Fibroblast of the conjunctiva (primary cell): ENCODE measurements around the gene MAPK8IP3.
"Not testable (repeated sequence)": the region's sequence is repeated elsewhere in the genome, so short reads cannot be mapped to it uniquely, and the experiment has no call there.

Source experiments
- DNase-seq: peaks from one replicate; pipeline ENCODE4 v3.0.0-alpha.2; 2010; ENCODE audit warnings: low read depth

Gene MAPK8IP3

DNA sequence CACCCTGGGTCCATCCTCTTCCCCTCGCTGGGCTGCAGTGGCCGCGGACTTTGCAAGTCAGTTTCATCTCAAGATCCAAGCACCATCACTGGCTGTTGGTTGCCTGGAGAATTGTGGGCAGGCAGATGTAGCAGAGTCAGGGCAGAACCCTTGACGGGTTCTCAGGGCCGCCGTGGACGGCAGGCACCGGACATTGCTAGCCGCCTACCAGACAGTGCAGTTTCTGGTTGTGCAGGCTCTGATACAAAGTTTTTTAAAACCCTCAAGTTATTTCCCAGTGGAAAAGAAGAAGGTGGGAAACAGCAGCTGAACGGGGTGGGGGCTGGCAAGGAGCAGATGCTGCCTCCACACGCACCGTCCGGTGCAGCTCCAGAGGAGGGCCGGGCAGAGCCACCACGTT is 3.4 kb downstream of the MAPK8IP3 start:
- DNase-seq = no peak

DNA sequence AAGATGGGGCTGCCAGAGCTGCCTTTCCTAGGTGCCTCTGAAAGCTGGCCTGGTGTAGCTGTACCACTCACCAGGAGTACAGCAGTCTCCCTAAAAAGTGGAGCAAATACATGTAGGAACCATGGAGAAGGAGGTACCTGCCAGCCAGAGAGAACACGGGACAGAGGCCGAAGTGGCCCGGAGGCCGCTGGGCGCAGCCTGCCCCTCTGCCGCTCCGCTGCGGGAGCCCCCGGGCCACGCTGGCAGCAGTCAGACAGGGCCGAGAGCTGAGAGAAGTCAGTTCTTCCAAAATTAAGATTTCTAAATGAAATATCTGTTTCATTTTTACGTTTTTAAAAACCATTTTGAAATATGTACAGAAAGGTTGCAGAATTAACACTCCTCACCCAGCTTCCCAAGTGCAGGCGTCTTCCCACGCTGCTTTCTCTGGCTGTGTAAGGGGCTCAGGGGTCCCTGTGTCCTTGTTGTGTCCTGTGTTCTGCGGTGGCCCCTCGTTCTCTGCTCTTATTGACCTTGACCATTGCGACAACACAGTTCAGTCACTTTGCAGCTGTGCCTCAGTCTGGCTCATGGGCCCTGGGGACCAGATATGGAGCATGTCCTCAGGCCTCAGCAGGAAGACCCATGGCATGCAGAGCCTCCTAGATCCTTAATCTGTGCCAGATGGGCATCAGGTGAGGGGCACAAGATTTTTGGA is 5.0 kb downstream of the MAPK8IP3 start:
- no peak for DNase-seq

DNA sequence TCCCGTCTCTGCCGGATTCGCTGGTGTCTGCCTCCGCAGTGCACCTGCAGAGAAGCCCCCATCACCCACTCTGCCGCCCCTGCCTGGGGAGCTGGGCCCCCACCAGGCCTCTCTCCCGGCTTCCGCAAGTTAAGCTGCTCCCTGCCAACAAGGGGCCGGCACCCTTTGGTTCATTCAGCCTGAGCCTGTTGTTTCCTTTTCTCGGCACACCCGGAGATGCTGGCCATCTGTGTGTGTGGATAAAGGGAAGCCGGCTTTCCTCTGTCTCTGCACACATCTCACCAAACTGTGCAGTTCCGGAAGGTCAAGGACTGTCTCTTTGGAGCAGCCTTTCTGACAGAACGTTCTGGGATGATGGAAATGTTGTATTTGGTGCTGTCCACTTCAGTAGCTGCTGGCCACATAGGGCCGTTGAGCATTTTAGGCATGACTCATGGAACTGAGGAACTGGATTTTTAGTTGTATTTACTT is 6.8 kb downstream of the MAPK8IP3 start:
- no peak for DNase-seq

DNA sequence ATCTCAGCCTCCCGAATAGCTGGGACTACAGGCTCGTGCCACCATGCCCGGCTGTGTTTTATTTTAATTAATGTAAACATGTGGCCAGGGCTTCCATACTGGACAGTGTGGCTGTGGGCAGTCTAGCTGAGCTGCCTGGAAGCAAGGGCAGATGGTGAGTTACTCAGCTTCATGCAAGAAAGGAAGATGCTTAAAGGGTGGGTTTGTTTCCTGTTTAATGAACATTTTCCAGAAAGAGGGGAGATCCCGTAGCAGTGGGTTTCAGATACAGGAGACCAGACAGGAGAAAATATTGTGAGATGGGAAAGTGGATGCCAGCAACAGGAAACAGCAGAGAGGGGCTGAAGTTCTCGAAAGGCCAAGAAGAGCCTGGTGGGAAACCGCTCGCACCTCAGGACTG is 7.3 kb downstream of the MAPK8IP3 start:
- DNase-seq = no peak

DNA sequence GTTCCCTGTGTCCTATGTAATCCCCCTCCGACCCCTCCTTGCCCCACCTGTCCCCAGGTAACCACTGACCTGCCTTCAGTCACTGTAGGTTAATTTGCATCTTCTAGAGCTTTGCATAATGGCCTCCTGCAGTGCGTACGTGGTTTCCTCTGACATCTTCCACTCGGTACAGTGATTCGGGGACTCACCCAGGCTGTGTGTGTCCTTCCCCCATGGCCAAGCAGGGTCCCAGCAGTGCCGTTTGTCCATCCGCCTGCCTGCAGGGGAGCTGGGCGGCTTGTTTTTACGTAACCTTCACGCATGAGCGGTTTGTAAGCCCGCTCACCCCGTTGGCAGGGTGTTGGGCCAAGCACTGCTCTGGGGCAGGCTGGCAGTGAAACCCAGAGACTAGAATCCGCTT is 7.9 kb downstream of the MAPK8IP3 start:
- no peak for DNase-seq

DNA sequence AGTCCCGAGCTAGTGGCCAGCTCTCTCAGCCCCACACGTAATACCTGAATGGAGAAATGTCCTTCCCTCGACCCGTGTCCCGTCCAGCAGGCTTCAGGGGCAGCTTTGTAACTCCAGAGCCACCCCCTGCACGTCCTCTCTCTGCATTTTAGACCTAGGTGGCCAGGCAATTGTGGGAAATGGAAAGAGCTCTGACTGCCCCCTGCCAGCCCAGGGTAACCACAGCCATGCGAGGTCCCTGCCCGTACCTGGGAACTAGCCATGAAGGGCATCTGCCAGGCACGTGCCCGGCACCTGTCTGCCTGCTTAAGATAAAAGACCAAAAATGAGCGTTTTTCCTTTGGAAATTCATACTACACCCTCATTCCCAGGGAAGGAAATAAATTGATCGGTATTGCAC is 9.2 kb downstream of the MAPK8IP3 start:
- no peak for DNase-seq

DNA sequence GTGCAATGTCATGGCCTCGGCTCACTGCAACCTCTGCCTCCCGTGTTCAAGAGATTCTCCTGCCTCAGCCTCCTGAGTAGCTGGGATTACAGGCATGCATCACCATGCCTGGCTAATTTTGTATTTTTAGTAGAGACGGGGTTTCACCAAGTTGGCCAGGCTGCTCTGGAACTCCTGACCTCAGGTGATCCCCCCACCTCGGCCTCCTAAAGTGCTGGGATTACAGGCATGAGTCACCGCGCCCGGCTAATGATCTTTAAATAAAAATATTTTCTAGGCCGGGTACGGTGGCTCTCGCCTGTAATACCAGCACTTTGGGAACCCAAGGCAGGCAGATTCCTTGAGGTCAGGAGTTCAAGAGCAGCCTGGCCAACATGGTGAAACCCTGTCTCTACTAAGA is 12.2 kb downstream of the MAPK8IP3 start:
- not testable (repeated sequence) for DNase-seq

DNA sequence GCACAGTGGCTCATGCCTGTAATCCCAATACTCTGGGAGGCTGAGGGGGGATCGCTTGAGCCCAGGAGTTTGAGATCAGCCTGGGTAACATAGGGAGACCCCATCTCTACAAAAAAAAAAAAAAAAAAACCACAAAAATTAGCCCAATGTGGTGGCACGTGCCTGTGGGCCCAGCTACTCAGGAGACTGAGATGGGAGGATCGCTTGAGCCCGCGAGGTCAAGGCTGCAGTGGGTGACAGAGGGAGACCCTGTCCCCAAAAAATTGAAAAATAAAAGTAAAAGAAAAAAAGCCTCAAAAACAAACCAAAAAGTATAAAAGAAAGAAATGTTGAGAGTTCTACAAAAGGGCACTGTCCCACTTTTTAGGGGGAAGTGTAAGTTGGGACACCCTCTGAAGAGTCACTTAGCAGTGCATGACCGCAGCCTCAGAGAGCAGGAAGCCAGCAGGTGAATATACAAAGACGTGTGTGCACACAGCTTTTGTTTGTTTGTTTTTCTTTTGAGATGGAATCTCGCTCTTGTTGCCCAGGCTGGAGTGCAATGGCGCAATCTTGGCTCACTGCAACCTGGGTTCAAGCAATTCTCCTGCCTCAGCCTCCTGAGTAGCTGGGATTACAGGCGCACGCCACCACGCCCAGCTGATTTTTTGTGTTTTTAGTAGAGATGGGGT is 13.7 kb downstream of the MAPK8IP3 start:
- not testable (repeated sequence) for DNase-seq

DNA sequence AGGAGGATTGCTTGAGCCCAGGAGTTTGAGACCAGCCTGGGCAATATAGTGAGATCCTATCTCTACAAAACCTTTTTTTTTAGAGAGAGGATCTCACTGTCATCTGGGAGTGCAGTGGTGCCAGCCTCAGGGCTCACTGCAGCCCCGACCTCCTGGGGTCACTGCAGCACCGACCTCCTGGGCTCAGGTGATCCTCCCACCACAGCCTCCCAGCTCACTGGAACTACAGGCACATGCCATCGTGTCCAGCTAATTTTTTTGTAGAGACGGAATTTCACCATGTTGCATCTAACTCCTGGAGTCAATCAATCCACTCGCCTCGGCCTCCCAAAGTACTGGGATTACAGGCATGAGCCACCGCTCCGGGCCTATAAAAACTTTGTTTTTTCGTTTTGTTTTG is 15.4 kb downstream of the MAPK8IP3 start:
- DNase-seq = no peak

DNA sequence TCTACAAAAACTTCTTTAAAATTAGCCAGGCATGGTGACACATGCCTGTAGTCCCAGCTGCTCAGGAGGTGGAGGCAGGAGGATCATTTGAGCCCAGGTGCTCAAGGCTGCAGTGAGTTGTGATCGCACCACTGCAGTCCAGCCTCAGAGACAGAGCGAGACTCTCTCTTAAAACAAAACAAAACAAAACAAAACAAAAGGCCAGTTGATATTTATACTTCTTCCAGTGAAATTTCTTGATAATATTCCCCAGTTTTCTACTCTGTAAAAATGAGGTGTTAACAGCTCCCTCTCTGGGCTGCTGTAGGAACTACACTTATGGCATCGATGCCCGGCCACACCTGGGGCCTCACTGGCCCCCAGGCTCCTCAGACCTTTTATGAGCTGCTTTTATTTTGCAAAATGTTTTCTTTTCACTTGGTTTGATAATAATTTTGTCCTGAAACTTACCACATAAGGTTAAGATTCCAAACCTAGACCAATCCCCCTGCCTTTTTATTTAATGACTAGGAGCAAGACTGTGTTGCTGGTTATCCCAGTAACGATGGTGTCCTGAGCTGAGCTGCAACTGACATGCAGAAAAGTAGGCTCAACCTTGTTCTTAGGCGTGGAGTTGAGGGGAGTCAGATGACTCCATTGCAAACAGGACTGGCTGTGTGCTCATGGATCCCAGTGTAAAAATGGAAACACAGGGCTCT is 17.6 kb downstream of the MAPK8IP3 start:
- no peak for DNase-seq

DNA sequence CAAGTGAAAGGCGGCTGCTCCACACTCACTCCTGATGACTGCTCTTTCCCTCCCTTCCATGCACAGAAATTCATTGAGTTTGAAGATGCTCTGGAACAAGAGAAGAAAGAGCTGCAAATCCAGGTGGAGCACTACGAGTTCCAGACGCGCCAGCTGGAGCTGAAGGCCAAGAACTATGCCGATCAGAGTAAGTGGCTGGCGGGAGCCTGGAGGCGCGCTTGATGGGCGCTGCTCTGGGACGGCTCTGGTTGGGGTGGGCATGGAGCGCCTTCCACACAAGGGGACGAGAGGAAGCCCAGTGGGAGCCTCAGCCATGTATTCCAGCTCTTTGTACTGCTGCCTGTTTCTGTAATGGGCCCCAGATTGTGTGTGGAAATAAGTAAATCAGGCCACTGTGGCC is 18.5 kb downstream of the MAPK8IP3 start:
- no peak for DNase-seq

DNA sequence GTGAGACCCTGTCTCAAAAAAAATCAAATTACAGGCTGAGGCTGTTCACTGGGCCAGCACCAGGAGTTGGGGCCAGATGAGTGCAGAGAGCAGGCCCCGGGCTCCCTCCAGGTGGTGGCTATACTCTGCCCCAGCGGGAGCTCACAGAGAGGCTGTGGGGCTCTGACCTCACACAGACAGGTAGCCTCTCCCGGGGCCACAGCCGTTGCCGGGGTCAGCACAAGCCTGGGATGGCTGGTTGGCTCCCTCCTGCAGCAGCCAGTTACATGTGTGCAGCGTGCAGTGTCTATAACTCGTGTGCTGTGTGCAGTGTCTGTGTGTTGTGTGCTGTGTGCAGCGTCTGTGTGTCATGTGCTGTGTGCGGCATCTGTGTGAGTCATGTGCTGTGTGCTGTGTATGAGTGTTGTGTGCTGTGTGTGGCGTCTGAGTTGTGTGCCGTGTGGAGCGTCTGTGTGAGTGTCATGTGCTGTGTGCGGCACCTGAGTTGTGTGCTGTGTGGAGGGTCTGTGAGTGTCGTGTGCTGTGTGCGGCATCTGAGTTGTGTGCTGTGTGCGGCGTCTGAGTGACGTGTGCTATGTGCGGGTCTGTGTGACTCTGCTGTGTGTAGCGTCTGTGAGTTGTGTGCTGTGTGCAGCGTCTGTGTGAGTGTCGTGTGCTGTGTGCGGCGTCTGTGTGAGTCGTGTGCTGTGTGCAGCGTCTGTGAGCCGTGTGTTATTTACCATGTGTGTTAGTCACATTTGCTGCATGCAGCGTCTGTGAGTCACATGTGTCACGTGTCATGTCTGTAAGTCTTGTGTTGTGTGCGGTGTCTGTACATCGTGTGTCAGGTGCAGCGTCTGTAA is 20.9 kb downstream of the MAPK8IP3 start:
- no peak for DNase-seq

DNA sequence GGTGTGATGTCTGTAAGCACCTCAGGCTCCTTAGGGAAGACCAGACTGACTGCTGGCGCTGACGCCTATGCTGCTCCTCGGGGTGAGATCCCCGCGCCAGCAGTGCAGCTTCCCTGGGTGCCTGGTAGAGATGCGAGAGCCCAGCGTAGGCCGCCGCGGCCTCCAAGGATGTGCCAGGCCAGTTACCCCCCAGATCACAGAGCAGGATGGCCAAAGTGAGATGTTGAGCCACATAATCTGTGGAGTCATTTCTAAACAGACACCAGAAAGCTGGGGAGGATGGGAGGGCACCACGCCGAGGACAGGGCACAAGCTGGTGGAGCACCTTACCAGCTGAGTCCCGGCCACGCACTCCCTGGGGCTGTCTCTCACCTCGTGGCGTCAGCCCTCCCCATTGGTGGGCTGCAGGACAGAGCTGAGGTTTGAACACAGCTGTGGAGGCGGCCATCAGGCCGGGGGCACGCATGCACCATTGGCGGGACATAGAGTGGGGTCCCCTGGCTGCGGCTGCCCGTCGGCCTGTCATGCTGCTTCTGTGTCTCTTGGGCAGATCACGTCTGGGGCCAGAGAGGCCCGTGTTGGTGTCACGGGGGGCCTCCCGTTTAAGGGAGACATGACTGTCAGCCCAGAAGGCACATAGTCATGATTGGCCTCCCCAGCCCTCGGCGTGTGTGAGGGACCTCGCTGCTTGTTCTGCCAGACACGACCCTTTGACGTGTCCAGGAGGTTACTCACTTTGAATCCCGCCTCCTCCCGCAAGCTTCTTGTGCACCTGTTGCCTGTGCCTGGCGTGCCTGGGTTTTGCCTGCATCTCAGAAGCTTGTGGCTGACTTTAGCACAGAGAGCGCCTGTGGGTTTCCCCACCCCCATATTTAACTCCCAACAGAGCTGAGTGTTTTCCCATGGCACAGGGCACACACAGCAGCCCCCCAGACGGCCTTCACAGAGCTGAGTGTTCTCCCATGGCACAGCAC is 21.9 kb downstream of the MAPK8IP3 start:
- DNase-seq = no peak

DNA sequence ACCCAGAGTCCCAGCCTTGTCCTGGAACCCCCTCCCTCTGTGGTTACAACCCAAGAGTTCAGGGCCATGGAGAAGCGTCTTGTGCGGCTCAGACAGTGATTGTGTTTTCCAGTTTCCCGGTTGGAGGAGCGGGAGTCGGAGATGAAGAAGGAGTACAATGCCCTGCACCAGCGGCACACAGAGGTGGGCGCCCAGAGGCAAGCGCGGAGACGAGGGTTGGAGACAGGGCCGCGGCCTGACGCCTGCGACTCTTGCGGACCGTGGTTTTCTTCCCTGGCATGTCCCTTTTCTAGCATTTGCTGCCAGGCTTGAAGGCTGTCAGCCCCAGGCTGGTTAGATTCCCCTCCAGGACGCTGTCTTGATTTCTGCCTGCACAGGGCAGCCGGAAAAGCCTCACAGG is 23.0 kb downstream of the MAPK8IP3 start:
- DNase-seq = no peak

DNA sequence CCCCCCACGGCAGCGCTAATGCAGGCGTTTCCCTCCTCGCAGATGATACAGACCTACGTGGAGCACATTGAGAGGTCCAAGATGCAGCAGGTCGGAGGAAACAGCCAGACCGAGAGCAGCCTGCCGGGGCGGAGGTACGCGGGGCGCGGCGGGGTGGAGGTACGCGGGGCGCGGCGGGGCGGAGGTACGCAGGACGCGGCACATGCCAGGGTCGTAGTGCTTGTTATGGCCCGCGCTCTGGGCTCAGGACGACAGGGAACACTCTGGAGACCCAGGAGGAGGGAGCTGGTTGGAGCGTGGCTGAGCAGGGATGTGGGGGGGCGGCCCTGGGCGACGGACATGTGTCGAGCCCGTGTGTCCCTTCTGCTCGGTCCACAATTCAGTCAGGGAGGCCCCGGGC is 23.4 kb downstream of the MAPK8IP3 start:
- no peak for DNase-seq

DNA sequence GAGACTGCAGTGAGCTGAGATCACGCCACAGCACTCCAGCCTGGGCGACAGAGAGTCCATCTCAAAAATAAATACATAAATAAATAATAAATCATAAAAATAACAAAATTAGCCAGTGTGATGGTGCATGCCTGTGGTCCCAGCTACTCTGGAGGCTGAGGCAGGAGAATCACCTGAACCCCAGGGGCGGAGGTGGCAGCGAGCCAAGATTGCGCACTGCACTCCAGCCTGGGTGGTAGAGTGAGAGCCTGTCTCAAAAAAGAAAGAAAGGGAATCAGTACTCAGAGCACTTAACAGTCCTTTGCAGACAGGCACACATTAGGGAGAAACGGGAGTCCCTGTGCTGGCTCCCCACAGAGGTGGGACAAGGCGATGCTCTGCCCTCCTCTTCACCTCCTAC is 25.1 kb downstream of the MAPK8IP3 start:
- DNase-seq = no peak

DNA sequence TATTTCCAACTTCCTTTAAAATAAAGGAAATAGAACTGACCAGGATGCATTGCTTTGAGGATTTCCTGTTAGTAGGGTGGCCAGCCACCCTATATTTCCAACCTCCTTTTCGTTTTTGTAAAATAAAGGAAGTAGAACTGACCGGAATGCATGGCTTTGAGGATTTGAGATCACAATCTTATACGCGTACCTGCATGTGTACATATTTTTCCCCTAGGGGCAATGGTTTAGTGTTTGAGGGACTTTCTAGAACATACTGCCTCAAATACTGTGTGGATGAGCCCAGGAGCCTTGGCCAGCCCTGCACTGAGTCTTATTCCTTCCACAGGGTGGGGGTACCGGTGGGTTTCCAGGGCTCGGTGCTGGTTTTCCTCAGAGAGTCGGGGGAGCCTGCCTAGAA is 25.6 kb downstream of the MAPK8IP3 start:
- DNase-seq = no peak

DNA sequence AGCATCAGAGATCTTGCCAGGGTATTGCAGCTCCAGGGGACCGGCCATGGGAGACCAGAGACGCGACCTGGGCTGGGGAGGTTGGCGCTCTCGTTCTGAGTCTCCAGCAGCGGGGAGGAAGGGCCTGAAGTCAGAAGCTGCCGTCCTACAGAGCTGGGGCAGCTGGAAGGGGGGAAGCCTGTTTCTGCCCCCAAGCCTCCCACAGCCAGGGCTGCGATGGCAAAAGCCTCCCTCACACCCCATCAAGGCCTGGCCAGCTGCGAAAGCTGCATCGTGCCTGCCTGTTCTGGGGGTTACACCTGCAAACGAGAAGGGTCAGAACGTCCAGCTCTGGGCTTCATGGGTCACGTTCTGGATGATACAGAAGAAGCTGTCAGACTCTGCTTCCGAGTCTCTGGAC is 26.1 kb downstream of the MAPK8IP3 start:
- DNase-seq = no peak

DNA sequence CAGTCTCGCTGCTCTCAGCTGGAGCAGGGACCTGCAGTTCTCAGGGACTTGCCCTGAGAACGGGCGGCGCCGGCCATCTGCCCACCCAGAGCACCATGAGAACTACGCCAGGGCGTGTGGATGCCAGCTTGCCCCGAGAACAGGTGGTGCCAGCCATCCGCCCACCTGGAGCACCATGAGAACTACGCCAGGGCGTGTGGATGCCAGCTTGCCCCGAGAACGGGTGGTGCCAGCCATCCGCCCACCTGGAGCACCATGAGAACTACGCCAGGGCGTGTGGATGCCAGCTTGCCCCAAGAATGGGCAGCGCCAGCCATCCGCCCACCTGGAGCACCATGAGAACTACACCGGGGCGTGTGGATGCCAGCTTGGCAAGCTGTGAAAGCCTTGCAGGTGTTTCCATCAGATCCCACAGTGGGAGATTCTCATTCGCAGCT is 26.6 kb downstream of the MAPK8IP3 start:
- not testable (repeated sequence) for DNase-seq

DNA sequence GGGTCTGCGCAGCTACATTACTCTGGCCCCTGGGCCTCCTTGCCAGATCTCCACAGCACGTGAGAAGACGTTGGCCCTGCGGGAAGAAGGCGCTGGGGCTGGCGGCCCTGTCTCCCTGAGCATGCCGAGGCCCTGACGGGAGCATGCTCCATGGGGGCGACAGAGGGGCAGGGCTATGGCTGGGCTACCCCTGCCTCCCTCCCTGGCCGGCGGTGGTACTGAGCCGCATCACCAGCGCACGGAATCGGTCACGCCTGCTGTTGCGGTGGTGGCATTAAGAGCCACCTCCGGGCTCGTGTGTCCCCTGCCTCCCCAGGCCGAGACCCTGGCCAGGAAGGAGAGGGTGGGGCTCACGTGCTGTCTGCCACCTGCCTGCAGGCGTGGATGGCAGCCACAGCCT is 28.1 kb downstream of the MAPK8IP3 start:
- DNase-seq = no peak

DNA sequence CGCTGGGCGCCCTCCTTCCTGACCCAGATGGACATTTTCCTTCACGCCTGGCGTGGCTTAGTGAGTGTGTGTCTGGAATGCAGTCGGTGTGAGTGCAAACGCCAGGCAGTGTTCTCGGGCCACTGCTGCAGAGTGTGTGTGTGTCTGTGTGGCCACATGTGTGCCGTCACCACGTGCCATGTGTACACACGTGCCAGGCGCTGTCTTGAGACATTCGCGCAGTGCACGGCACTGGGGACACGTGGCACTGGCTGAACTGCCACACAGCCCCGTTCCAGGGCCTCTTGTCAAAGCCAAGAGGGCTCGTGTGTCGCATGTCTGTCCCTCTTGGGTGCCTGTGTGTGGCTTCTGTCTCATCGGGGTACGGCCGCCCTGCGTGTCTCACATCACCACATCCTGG is 28.8 kb downstream of the MAPK8IP3 start:
- no peak for DNase-seq
